Measurements from ENCODE around the gene NAGK.
"Not testable (repeated sequence)": the region's sequence is repeated elsewhere in the genome, so short reads cannot be mapped to it uniquely, and the experiment has no call there.

The NAGK gene

DNA sequence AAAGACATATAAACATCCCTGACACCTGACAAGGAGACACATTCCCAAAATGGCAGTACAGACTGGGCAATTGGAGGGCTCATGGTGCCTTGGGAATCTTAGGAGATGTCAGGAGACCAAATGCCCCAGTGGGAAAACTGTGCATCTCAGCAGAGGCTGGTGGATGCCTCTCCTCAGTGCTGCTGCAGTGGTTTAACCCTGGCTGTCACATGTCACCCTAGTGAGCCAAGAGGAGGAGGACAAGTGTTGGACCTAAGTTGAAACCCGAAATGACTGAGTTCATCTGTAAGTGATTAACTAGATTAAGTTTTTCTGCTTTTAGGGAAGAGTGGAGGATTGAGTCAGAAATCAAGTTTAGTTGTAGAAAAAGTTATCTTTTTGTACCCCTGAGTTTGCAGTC, 5.2 kb upstream of the NAGK start:
- no peak for DNase-seq
- H3K27ac Mint-ChIP-seq, result no peak overlapping the region
- no peak overlapping the region for H3K4me3 Mint-ChIP-seq
- H3K9me3 Mint-ChIP-seq, result no peaks in the 10 kb centered on the region
- H3K4me1 Mint-ChIP-seq, result peaks cover 8% of the 10 kb centered on the region
- ATAC-seq, result no peak
- H3K27me3 Mint-ChIP-seq, result peaks cover 15% of the 10 kb centered on the region

DNA sequence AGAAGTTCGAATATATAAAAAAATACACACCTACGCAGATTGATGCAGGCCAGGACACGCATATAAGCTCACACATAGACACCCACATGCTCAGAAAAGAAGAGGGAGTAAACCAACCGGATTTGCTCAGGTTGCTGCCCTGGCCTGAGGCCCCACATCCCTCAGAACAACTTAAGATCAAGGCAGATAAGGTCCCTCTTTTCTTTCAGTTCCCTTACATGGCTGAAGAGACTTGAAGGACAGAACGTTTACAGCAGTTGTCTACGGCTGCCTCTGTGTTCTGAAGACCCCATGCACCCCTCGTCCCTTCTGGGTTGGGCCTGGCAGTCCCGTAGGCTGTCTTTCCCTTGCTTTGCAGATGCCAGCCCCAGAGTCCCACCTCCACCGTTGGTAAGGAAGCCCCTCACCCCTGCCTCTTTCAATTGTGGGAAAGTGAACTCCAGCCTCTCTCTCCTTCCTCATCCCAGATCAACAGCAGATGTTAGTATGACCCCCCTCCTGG, 4.3 kb upstream of the NAGK start:
- DNase-seq, result no peak
- H3K9me3 Mint-ChIP-seq, result no peaks in the 10 kb centered on the region
- H3K27ac Mint-ChIP-seq, result no peak overlapping the region

DNA sequence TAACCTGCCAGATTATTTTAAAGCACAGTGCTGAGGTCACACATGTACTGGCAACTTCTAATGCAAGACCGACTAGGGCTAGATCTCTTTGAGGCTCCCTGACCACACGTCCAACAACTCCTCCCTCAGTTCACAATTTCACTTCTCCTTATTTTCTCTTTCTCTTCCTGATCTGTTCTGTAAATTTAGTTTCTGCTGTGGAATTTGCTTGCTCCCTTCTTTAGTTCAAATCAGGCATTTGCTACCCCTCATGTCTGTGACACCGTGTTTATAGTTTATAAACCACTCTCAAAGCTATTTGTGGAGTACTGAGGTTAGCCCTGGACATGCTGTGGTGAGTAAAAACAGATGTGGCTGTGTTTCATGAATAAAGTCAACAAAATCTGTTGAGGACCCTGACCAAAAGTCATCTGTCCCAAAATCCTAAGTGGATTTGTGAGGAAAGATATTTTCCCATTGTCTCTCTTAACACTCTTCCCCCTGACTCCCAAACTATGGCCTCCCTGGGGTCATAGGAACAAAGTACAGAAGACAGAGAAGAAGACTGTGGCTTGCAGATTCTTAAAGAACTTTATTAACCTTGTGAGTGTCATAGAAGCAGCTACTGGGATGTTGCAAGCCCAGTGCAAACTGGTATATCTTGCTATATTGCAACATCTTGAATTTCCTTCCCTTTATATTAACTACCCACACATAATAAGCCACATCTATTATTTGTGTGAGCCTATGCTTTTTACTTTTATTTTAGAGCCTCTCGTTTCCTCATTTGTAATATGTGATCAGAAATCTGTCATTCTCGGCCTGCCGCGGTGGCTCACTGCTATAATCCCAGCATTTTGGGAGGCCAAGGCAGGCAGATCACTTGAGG, 3.5 kb upstream of the NAGK start:
- Mint-ChIP-seq H3K4me3 (no peak overlapping the region), H3K27ac (peak overlapping the region in 1 of 2 donors; percentile 74), H3K4me1 (peaks cover 16% of the 10 kb centered on the region), H3K9me3 (no peaks in the 10 kb centered on the region), H3K27me3 (peaks cover 9% of the 10 kb centered on the region)
- ATAC-seq, result no peak
- DNase-seq, result no peak

More for the DNA sequence above, 4.3 kb upstream of the NAGK start:
- Mint-ChIP-seq H3K27me3 (peaks cover 15% of the 10 kb centered on the region), H3K4me1 (peaks cover 8% of the 10 kb centered on the region), H3K4me3 (no peak overlapping the region)
- no peak for ATAC-seq

DNA sequence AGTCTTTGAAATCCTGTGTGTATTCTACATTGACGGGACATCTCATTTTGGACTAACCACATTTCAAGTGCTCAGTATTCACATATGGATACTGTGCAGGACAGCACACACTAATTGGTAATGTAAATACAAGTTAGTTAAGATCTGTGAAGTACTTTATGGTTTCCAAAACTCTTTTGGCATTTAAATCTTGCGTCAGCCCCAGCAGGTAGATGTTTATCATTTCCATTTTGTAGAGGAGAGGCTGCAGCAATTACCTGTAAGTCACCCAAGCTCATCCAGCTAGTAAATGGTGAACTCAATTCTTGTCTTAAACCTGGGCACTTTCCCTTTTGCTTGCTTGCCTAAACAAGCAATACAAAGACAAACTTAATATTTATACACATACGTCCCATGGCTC, 1.6 kb upstream of the NAGK start:
- no peak for DNase-seq
- ATAC-seq, result no peak
- H3K9me3 Mint-ChIP-seq, result no peaks in the 10 kb centered on the region
- H3K4me3 Mint-ChIP-seq, result peak overlapping the region in 1 of 2 donors; percentile 90
- H3K4me1 Mint-ChIP-seq, result peaks cover 34% of the 10 kb centered on the region
- H3K27ac Mint-ChIP-seq, result no peak overlapping the region
- H3K27me3 Mint-ChIP-seq, result no peaks in the 10 kb centered on the region

DNA sequence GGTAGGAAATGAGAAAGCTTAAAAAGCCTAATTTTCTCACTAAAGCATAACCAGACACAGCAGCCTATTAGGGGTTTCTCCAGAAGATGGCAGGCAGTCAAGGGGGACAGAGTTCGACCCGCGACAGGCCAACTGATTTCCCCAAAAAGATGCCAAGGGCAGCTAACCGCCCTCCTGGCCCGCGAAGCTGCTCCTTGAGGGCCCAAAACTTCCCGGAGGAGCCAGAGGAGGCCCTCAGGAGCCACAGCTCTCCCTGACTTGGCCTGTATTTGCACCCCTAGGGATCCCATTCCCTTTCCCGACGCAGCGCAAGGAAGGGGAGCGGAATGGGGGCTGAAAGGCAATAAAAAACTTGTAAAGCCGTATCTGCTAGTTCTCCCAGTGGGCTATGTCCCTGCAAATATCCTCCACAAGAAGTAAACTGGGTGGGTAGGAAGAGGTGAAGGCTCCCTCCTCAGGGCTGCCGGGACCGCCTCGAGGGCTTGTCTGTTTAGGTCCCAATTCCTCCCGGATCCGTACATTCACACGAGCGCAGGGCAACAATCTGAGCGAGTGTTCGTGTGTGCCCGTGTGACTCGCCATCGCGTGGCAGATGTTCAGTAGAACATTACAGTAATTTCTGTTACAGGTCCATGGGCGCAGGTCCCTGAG, 756 bp upstream of the NAGK start:
- Mint-ChIP-seq H3K4me3 (peak overlapping the region; percentile 90), H3K4me1 (peaks cover 43% of the 10 kb centered on the region), H3K9me3 (no peaks in the 10 kb centered on the region), H3K27ac (peak overlapping the region; percentile 97 to 98), H3K27me3 (no peaks in the 10 kb centered on the region)
- peak in 1 of 2 donors; percentile 19 for DNase-seq
- no peak for ATAC-seq

DNA sequence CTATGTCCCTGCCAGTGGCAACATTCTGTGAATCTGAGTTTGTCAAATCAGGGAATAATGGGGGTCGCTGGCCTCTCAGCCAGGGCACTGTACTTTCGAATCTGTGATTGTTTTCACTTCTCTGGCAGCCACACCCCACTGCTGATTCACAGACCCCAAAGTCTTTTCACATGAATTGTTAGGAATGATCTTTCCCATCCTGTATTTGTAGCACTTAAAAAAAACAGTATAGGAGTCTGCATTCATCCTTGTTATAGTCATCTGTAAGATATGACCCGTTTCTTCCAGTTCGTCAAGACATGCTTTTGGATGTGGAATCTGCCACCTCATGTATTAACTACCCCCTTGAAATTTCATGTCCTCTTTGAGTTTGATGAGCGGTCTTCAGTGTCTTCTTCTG, 928 bp downstream of the NAGK start:
- Mint-ChIP-seq H3K4me3 (peak overlapping the region; percentile 90), H3K4me1 (peaks cover 58% of the 10 kb centered on the region), H3K27ac (peak overlapping the region in 1 of 2 donors; percentile 98), H3K9me3 (no peaks in the 10 kb centered on the region), H3K27me3 (no peaks in the 10 kb centered on the region)
- DNase-seq (no peak), ATAC-seq (no peak)

DNA sequence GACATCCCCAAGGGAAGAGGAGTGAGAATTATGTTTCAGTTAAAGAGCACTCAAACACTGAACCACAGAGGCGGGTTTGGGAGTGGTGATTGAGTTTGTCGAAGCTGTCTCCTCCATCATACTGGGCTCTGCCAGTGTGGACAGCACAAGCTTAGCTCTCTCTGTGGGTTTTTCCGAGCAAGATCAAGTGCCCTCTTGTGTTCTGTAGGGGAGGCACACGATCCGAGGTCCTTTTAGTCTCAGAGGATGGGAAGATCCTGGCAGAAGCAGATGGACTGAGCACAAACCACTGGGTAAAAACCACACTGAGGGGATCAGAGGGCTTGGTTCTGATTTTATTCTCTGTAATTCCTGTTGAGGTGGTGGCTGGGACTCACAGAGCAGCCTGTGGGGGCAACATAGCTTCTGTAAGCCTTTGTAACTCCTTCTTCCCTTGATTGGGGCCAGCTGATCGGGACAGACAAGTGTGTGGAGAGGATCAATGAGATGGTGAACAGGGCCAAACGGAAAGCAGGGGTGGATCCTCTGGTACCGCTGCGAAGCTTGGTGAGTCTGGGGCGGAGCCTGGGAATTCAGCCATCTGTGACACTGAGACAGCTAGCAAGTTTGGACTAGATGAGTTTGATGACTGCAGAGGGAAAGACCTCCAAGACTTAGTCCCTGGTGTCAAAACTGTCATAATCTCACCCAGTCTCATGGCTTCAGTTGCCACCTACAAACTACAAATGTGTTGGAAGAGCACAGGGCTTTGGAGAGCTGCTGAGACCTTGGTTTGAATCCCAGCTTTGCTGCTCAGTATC, 2.0 kb downstream of the NAGK start:
- Mint-ChIP-seq H3K27me3 (no peaks in the 10 kb centered on the region), H3K27ac (peak overlapping the region in 1 of 2 donors; percentile 9), H3K4me3 (peak overlapping the region; percentile 34 to 90), H3K4me1 (peaks cover 58% of the 10 kb centered on the region), H3K9me3 (no peaks in the 10 kb centered on the region)
- DNase-seq, result no peak
- ATAC-seq, result no peak

DNA sequence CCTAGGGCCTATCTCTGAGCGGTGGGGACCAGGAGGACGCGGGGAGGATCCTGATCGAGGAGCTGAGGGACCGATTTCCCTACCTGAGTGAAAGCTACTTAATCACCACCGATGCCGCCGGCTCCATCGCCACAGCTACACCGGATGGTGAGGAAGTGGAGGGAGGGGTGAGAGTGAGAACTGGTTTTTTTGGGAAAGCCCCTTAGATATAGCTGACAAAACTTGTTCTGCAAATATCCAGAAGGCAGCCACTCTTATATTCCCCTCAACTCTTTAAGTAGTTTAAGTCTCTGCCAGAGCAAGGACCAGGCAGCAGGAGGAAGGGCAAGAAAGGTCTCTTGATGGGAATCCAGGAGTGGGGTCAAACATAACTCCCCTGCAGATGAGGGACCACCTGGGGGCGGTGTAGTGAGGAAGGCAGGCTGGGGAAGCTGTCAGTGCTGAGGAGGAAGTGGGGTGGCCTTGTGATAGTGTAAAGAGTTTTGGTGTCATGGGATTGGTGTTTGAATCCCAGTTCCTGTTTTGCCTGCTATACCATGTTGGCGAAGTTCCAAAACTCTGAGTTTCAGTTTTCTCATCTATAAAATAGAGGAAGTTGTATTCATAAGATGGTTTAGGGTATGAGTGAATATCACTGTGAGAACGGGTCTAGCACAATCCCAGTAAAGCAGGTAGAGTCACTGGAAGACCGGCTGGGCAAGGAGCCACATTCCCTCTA, 3.4 kb downstream of the NAGK start:
- no peaks in the 10 kb centered on the region for H3K27me3 Mint-ChIP-seq
- peak; percentile 33 to 66 for DNase-seq
- ATAC-seq, result peak; percentile 54

DNA sequence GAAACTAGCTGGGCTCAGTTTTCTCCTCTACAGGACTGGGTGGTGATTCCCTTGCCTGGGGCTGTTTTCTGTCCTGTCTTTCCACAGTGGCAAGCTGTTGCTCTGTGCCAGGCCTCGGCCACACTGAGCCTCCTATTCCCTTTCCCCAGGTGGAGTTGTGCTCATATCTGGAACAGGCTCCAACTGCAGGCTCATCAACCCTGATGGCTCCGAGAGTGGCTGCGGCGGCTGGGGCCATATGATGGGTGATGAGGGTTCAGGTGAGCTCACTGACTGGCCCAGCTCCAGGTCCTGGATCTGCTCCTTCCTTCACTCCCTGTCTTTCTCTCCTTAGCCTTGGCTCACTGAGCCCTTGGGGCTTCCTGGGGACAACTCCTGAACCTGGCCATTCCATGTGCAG, 4.0 kb downstream of the NAGK start:
- H3K4me1 Mint-ChIP-seq, result peaks cover 52% of the 10 kb centered on the region
- DNase-seq (no peak), ATAC-seq (no peak)
- H3K27ac Mint-ChIP-seq, result peak overlapping the region; percentile 86 to 93
- no peaks in the 10 kb centered on the region for H3K9me3 Mint-ChIP-seq
- H3K4me3 Mint-ChIP-seq, result peak overlapping the region; percentile 83 to 86
- H3K27me3 Mint-ChIP-seq, result no peaks in the 10 kb centered on the region

More for the DNA sequence above, 3.4 kb downstream of the NAGK start:
- Mint-ChIP-seq H3K4me1 (peaks cover 58% of the 10 kb centered on the region), H3K27ac (peak overlapping the region; percentile 85 to 95), H3K9me3 (no peaks in the 10 kb centered on the region), H3K4me3 (peak overlapping the region; percentile 83 to 86)

DNA sequence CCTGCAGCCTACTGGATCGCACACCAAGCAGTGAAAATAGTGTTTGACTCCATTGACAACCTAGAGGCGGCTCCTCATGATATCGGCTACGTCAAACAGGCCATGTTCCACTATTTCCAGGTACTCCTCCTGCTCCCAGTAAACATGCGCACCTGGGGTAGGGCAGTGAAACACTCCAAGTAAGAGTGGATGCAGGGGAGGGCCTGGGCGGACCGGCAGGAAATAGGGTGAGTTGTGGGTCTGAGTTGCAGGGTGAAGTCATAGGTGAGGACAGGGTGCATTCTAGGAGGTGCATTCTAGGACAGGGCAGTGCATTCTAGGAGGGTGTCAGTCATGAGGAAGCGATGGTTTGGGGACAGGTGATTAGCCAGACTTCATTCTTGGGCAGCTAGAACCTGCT, 5.0 kb downstream of the NAGK start:
- no peak for DNase-seq
- no peak for ATAC-seq
- Mint-ChIP-seq H3K27me3 (no peaks in the 10 kb centered on the region), H3K9me3 (no peaks in the 10 kb centered on the region), H3K4me3 (no peak overlapping the region), H3K4me1 (peaks cover 49% of the 10 kb centered on the region), H3K27ac (no peak overlapping the region)

DNA sequence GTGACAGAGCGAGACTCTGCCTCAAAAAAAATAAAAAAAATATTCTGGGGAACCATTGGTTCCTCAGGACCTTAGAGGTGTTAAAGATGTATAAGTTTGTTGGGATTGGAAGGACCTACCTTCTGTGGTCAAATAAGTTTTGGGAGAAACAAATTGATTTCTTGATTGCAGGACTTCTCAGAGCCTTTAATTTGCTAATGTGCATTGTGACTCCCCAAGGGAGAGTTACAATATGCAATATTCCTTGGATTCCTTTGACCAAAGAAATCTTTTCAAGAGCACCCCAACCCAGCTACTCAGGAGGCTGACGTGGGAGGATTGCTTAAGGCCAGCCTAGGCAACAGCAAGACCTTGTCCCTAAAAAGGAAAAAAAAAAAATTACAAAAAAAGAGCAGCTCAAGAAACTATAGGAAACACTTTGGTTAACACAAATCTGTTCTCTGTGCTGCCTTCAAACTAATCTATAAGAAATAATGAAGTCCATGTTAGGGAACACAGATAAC, 6.5 kb downstream of the NAGK start:
- peaks cover 42% of the 10 kb centered on the region for H3K4me1 Mint-ChIP-seq
- DNase-seq (no peak), ATAC-seq (no peak)
- no peaks in the 10 kb centered on the region for H3K9me3 Mint-ChIP-seq
- H3K4me3 Mint-ChIP-seq, result no peak overlapping the region
- H3K27me3 Mint-ChIP-seq, result no peaks in the 10 kb centered on the region
- no peak overlapping the region for H3K27ac Mint-ChIP-seq

DNA sequence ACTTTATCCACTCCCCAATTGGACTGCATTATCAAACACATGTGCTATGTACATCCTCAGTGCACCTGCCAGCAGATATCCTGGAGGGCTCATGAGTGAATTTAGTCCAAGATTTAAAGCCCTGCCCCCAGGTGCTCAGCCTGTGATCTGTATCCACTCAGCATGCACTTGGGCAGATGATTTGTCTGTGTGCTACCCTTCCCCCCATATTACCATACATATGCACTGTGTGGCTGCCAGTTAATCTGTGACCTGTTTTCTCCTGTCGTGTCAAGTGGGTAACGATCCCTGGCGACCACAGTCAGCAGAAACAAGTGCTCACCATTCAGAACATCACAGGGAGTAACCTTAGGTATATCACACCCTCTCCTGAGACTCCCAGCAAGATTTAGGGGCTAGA, 10.2 kb downstream of the NAGK start:
- H3K27ac Mint-ChIP-seq, result no peak overlapping the region
- DNase-seq (no peak), ATAC-seq (no peak)
- no peaks in the 10 kb centered on the region for H3K9me3 Mint-ChIP-seq
- H3K4me1 Mint-ChIP-seq, result peaks cover 18% of the 10 kb centered on the region
- H3K27me3 Mint-ChIP-seq, result no peaks in the 10 kb centered on the region
- H3K4me3 Mint-ChIP-seq, result no peak overlapping the region

DNA sequence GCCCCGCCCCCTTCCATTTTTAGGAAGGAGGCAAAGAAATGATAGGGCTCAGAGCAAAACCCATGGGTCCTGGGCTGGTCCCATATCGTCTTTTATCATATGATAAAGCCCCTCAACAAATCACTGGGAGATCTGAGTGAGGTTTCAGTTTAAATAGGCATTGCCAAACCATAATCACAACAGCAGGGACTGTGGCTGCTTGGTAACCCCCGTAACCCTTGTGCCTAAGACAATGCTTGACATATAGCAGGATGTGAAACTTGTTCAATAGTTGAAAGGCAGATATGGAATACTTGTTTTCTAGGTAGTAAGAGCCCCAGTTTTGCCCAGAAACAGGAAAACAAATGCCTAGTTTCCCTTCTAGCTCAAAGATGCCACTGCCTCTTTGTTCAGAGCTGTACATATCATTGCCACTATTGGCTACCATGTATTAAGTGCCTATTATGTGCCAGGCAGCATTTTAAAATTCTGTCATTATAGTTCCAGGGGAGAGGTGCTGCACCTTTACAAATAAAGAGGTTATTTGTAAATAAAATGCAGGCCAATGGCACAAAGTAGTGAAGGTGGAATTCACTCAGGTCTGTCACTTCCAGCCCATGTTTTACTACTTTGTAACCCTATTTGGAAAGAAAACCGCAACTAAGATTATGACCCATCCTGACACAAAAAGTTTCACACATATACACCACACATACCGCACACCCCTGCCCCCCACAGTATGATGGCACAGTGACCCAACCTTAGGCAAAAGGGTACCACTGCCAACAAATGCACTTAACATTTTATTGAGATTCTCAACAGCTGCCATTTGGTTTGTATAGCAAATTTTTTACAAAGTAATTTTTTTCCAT, 14.2 kb downstream of the NAGK start:
- Mint-ChIP-seq H3K9me3 (no peaks in the 10 kb centered on the region), H3K27ac (peak overlapping the region in 1 of 2 donors; percentile 72), H3K4me1 (peaks cover 19% of the 10 kb centered on the region), H3K27me3 (no peaks in the 10 kb centered on the region), H3K4me3 (peak overlapping the region; percentile 8 to 46)
- DNase-seq, result peak; percentile 36 to 73
- ATAC-seq, result peak; percentile 98

DNA sequence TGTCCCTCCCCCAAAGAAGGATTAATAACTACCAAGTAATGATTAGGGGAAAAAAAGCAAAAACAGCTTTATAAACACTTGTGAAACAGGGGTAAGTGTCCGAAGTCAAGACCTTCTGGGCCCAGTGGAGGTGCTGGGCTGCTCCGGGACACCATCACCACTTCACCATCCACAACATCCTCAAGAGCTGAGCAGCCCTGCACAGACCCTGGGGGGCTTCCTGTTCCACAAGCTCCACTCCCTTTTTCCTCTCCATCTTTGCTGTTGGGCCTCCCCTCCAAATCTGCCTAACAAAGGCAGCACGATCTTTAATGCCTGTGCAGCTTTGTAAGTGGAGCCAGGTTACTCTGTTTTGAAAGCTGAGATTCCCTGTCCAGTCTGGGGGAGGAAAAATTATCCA, 14.8 kb downstream of the NAGK start:
- not testable (repeated sequence) for H3K27me3 Mint-ChIP-seq, H3K27ac Mint-ChIP-seq, H3K9me3 Mint-ChIP-seq, ATAC-seq, DNase-seq, H3K4me3 Mint-ChIP-seq
- peaks cover 19% of the 10 kb centered on the region for H3K4me1 Mint-ChIP-seq
